ENCODE data around the gene ASAP2. TPM values are rescaled to one million over a fixed set of nuclear protein-coding genes. Genes with fewer than 3 reads are reported as not detected.

Gene ASAP2
- total RNA-seq, 1 donor from 2014 or later, result 60.7 TPM

GRCh38 chr2:9187620-9188214 is 18.9 kb upstream of the ASAP2 start:
- H3K9me3 Mint-ChIP-seq (ENCODE audit: low read depth), result no peaks in the 10 kb centered on the region
- H3K27me3 Mint-ChIP-seq (ENCODE audit: low read depth), result no peaks in the 10 kb centered on the region
- no peak for TF ChIP-seq CTCF (IDR thresholded peaks at IDR 0.05)
- peak overlapping the region; percentile 69 for H3K27ac Mint-ChIP-seq (ENCODE audit: unreplicated experiment)
- peaks cover 60% of the 10 kb centered on the region for H3K4me1 Mint-ChIP-seq (ENCODE audit: low read depth)
- DNase-seq (ENCODE audit: low spot score), result no peak
- H3K4me3 Mint-ChIP-seq (ENCODE audit: unreplicated experiment), result no peak overlapping the region
- H3K36me3 Mint-ChIP-seq (ENCODE audit: low read depth), result no peaks in the 10 kb centered on the region

GRCh38 chr2:9188823-9189222 is 17.8 kb upstream of the ASAP2 start:
- H3K9me3 Mint-ChIP-seq (ENCODE audit: low read depth), result no peaks in the 10 kb centered on the region
- H3K4me1 Mint-ChIP-seq (ENCODE audit: low read depth), result peaks cover 65% of the 10 kb centered on the region
- H3K27ac Mint-ChIP-seq (ENCODE audit: unreplicated experiment), result no peak overlapping the region
- H3K27me3 Mint-ChIP-seq (ENCODE audit: low read depth), result no peaks in the 10 kb centered on the region
- no peak for DNase-seq (ENCODE audit: low spot score)
- no peak overlapping the region for H3K4me3 Mint-ChIP-seq (ENCODE audit: unreplicated experiment)
- no peak for TF ChIP-seq CTCF (IDR thresholded peaks at IDR 0.05)
- no peaks in the 10 kb centered on the region for H3K36me3 Mint-ChIP-seq (ENCODE audit: low read depth)

GRCh38 chr2:9189901-9190300 is 16.7 kb upstream of the ASAP2 start:
- Mint-ChIP-seq H3K4me3 (ENCODE audit: unreplicated experiment) (no peak overlapping the region), H3K27ac (ENCODE audit: unreplicated experiment) (no peak overlapping the region)
- no peak for TF ChIP-seq CTCF (IDR thresholded peaks at IDR 0.05)

GRCh38 chr2:9191041-9191481 is 15.6 kb upstream of the ASAP2 start:
- H3K4me1 Mint-ChIP-seq (ENCODE audit: low read depth), result peaks cover 67% of the 10 kb centered on the region
- no peaks in the 10 kb centered on the region for H3K9me3 Mint-ChIP-seq (ENCODE audit: low read depth)
- no peak for TF ChIP-seq CTCF (IDR thresholded peaks at IDR 0.05)
- peak overlapping the region; percentile 98 for H3K27ac Mint-ChIP-seq (ENCODE audit: unreplicated experiment)
- peak overlapping the region; percentile 46 for H3K4me3 Mint-ChIP-seq (ENCODE audit: unreplicated experiment)
- no peaks in the 10 kb centered on the region for H3K36me3 Mint-ChIP-seq (ENCODE audit: low read depth)
- no peaks in the 10 kb centered on the region for H3K27me3 Mint-ChIP-seq (ENCODE audit: low read depth)
- peak; percentile 96 for DNase-seq (ENCODE audit: low spot score)

More at GRCh38 chr2:9189901-9190300, 16.7 kb upstream of the ASAP2 start:
- H3K27me3 Mint-ChIP-seq (ENCODE audit: low read depth), result no peaks in the 10 kb centered on the region
- no peak for DNase-seq (ENCODE audit: low spot score)
- no peaks in the 10 kb centered on the region for H3K9me3 Mint-ChIP-seq (ENCODE audit: low read depth)
- H3K36me3 Mint-ChIP-seq (ENCODE audit: low read depth), result no peaks in the 10 kb centered on the region
- H3K4me1 Mint-ChIP-seq (ENCODE audit: low read depth), result peaks cover 67% of the 10 kb centered on the region

GRCh38 chr2:9192712-9193111 is 13.9 kb upstream of the ASAP2 start:
- peak overlapping the region; percentile 98 for H3K27ac Mint-ChIP-seq (ENCODE audit: unreplicated experiment)
- no peaks in the 10 kb centered on the region for H3K36me3 Mint-ChIP-seq (ENCODE audit: low read depth)
- H3K4me3 Mint-ChIP-seq (ENCODE audit: unreplicated experiment), result peak overlapping the region; percentile 5
- H3K9me3 Mint-ChIP-seq (ENCODE audit: low read depth), result no peaks in the 10 kb centered on the region
- no peak for TF ChIP-seq CTCF (IDR thresholded peaks at IDR 0.05)
- H3K4me1 Mint-ChIP-seq (ENCODE audit: low read depth), result peaks cover 59% of the 10 kb centered on the region
- H3K27me3 Mint-ChIP-seq (ENCODE audit: low read depth), result no peaks in the 10 kb centered on the region
- no peak for DNase-seq (ENCODE audit: low spot score)

Measured in chondrocyte (in vitro differentiated cells).